HG03159 (cell line): ENCODE measurements around the gene ORAI3.

ENCODE experiments used
- ATAC-seq: cut with Tn5 transposase; IDR thresholded peaks from one replicate; pipeline ENCODE4 v1.9.1; 2021; ENCODE audit warnings: mild to moderate bottlenecking, moderate library complexity; ENCODE audit not compliant: unreplicated experiment

Gene ORAI3

GRCh38 chr16:30946671-30947540 is 2.0 kb upstream of the ORAI3 start:
- no peak for ATAC-seq

GRCh38 chr16:30947541-30947858 is 1.4 kb upstream of the ORAI3 start:
- no peak for ATAC-seq

- ATAC-seq = no peak
Observed at GRCh38 chr16:30947859-30948666, 805 bp upstream of the ORAI3 start.

GRCh38 chr16:30949650-30950515 is 1.0 kb downstream of the ORAI3 start:
- peak; percentile 39 for ATAC-seq

- ATAC-seq = no peak
Observed at GRCh38 chr16:30950516-30951065, 1.7 kb downstream of the ORAI3 start.

GRCh38 chr16:30951193-30951592 is 2.3 kb downstream of the ORAI3 start:
- no peak for ATAC-seq

- no peak for ATAC-seq
Observed at GRCh38 chr16:30951750-30952149, 2.9 kb downstream of the ORAI3 start.

- no peak for ATAC-seq
Observed at GRCh38 chr16:30953111-30953510, 4.2 kb downstream of the ORAI3 start.

- no peak for ATAC-seq
Observed at GRCh38 chr16:30953511-30954124, 4.8 kb downstream of the ORAI3 start.

- ATAC-seq = no peak
Observed at GRCh38 chr16:30954993-30955392, 6.1 kb downstream of the ORAI3 start.

GRCh38 chr16:30956601-30957455 is 8.0 kb downstream of the ORAI3 start:
- ATAC-seq = peak; percentile 43

GRCh38 chr16:30957456-30958174 is 8.7 kb downstream of the ORAI3 start, which contains the start of gene SETD1A:
TSS of gene SETD1A (plus strand) at chr16:30957754. CDS start at chr16:30958732, 978 bp downstream.
- peak; percentile 79 for ATAC-seq

- ATAC-seq = peak; percentile 24
Observed at GRCh38 chr16:30958175-30959079, 9.6 kb downstream of the ORAI3 start.

- no peak for ATAC-seq
Observed at GRCh38 chr16:30961384-30961783, 12.5 kb downstream of the ORAI3 start.

GRCh38 chr16:30963925-30964511 is 15.2 kb downstream of the ORAI3 start:
- no peak for ATAC-seq

- ATAC-seq = no peak
Observed at GRCh38 chr16:30964574-30965226, 15.8 kb downstream of the ORAI3 start.

GRCh38 chr16:30965436-30965835 is 16.6 kb downstream of the ORAI3 start:
- ATAC-seq = no peak
